H1 (cell line): ENCODE measurements around the gene YIF1A. TPM values are rescaled to one million over a fixed set of nuclear protein-coding genes. Genes with fewer than 3 reads are reported as not detected.
A peak's percentile ranks its signal among the peaks of the same experiment; 100 is the strongest.

Experiments
- CREB1 ChIP-seq: IDR thresholded peaks from 2 replicates; pipeline ENCODE4 v1.6.1; 2012; ENCODE audit warnings: inconsistent platforms
- EZH2 ChIP-seq: fragments of 200-600 bp; sonication (generic); IDR thresholded peaks from 2 replicates; pipeline ENCODE4 v1.7.1; 2012; ENCODE audit warnings: low read depth, mild to moderate bottlenecking, moderate library complexity, low read length, inconsistent platforms; ENCODE audit not compliant: severe bottlenecking
- HDAC2 ChIP-seq, 2 experiments: fragments of 300-600 bp in 1 of 2; sonication (generic) in 1 of 2; IDR thresholded peaks; 2 replicates each; pipeline ENCODE4 v1.6.1; 2011 to 2012; ENCODE audit warnings: low read depth in 2 of 2, low read length in 2 of 2, mild to moderate bottlenecking in 2 of 2, moderate library complexity in 2 of 2, borderline replicate concordance in 1 of 2, inconsistent platforms in 1 of 2
- JUN ChIP-seq: IDR thresholded peaks from 2 replicates; pipeline ENCODE4 v1.6.1; 2011; ENCODE audit warnings: low read depth, mild to moderate bottlenecking, improper control_type of control experiment, low read length
- JUND ChIP-seq: IDR thresholded peaks from 2 replicates; pipeline ENCODE4 v1.6.1; 2011; ENCODE audit warnings: mild to moderate bottlenecking, improper control_type of control experiment, low read length
- KDM4A ChIP-seq: IDR thresholded peaks from one replicate; pipeline ENCODE4 v1.7.1; 2012; ENCODE audit warnings: low read depth, mild to moderate bottlenecking, moderate library complexity, low read length, inconsistent platforms; ENCODE audit not compliant: severe bottlenecking
- MAFK ChIP-seq: IDR thresholded peaks from 2 replicates; pipeline ENCODE4 v1.6.1; 2012; ENCODE audit warnings: low read depth, mild to moderate bottlenecking, improper control_type of control experiment, low read length
- PHF8 ChIP-seq: fragments of 200-600 bp; sonication (generic); conservative IDR thresholded peaks from 2 replicates; pipeline ENCODE4 v1.7.1; 2012; ENCODE audit warnings: low read depth, mild to moderate bottlenecking, inconsistent platforms, low read length, moderate library complexity
- RXRA ChIP-seq: IDR thresholded peaks from 2 replicates; pipeline ENCODE4 v1.6.1; 2011; ENCODE audit warnings: low read depth, mild to moderate bottlenecking, low read length, moderate library complexity; ENCODE audit not compliant: insufficient read depth
- SAP30 ChIP-seq: fragments of 300-600 bp; sonication (generic); IDR thresholded peaks from 2 replicates; pipeline ENCODE4 v1.7.1; 2012; ENCODE audit warnings: low read length, moderate library complexity, mild to moderate bottlenecking, inconsistent platforms; ENCODE audit not compliant: insufficient read depth, insufficient replicate concordance
- TAF7 ChIP-seq: optimal IDR thresholded peaks from 2 replicates; pipeline ENCODE3; 2011; ENCODE audit warnings: low read depth, mild to moderate bottlenecking, inconsistent platforms, low read length, moderate library complexity, borderline replicate concordance
- TEAD4 ChIP-seq: IDR thresholded peaks from 2 replicates; pipeline ENCODE4 v1.6.1; 2012; ENCODE audit warnings: low read depth, low read length, inconsistent platforms, mixed read lengths
- YY1 ChIP-seq: IDR thresholded peaks from 2 replicates; pipeline ENCODE4 v1.6.1; 2011; ENCODE audit warnings: low read depth, mild to moderate bottlenecking, low read length
- polyA plus RNA-seq, 7 experiments: library from polyadenylated mRNA; depleted of rRNA in 3 of 7; stranded (reverse) in 5 of 7; unstranded in 2 of 7; fragments of >200 nt in 5 of 7; fragments of 200-250 nt in 2 of 7; gene quantifications; 1 replicate in 5 of 7; 2 replicates in 1 of 7; 4 replicates in 1 of 7; pipeline versions ENCODE4 v1.2.1 to v1.2.3, GENCODE V29; 2011 to 2013; ENCODE audit warnings: missing spikeins in 2 of 7, mixed read lengths in 2 of 7
- total RNA-seq: library from RNA; stranded (reverse); fragmentation: NEBNext Ultra II Directional; extraction: Animal tissue kit (Norgen Biotek cat#: 25700); gene quantifications from 2 replicates; pipeline ENCODE4 v1.2.1, GENCODE V29; 2021
- TF ChIP-seq, protein P1 (sequence below): IDR thresholded peaks from 2 replicates; pipeline ENCODE4 v1.6.1; 2011; ENCODE audit warnings: low read depth, mild to moderate bottlenecking, low read length; ENCODE audit not compliant: insufficient read depth
- TF ChIP-seq, protein P2 (sequence below): IDR thresholded peaks from 2 replicates; pipeline ENCODE4 v1.6.1; 2012; ENCODE audit warnings: inconsistent platforms
- TF ChIP-seq, protein P3 (sequence below): IDR thresholded peaks from 2 replicates; pipeline ENCODE4 v1.6.1; 2012; ENCODE audit warnings: inconsistent platforms

YIF1A gene
- total and polyA plus RNA-seq, 2 of the 8 experiments (the other 6 are each of a cell fraction or from before 2014, with no cell fraction given), result 70.1 to 178 TPM

DNA sequence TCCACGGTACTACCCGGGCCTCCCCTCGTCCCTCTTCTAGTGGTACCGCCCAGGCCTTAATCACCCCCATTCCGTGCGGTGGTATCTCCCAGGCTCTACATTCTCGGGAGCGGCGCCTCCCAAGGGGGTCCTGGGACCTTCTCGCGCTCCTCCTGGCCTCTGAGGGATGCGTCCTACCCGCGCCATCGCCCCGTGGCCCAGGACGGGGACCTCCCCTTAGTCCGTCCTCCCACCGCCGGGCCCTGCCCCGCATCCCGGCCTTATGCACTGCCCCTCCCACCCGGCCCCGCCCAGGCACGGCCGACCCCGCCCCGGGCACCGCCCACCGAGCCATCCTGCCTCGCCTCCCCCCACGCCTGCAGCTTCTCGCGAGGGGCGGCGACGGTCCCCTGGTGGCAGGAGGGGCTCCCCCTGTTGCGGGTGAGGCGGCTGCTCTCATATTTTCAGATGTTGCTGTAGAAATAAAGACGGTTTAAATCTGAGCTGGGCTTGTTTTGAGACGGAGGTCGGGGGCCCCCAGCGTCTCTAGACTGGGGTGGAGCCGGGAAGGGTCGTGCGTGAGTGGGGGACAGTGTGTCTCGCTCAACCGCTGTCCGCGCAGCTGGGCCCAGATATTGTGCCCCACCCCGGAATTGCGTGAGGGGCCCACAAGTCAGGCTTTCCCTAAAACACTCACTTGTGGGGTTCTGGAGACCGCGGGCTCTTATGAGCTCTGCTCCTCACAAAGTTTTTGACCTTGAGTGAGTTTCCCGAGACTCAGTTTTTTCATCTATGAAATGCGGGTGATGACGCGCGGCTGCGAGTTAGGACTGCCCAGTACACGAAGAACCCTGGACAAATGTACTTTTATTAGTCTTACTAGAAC, 21.3 kb downstream of the YIF1A start (continued):
- TF ChIP-seq CREB1 (0 out of 2 replicates have a peak, but pooled peaks have one; percentile 22), HDAC2 (IDR thresholded peaks at IDR 0.05; ENCODE audit: borderline replicate concordance in 1 of 2, low read depth in 2 of 2, low read length in 2 of 2) (no peak; a peak in 1 of 4 replicates), JUN (no peak), TEAD4 (peak; percentile 61), EZH2 (no peak), YY1 (no peak), RXRA (no peak), JUND (peak; percentile 88), KDM4A (peak; percentile 72), SAP30 (peak; percentile 40), TAF7 (peak; percentile 8), PHF8 (peak; percentile 23; the same call in 1 of the 2 replicates), MAFK (no peak)
- TF ChIP-seq, protein P1, sequence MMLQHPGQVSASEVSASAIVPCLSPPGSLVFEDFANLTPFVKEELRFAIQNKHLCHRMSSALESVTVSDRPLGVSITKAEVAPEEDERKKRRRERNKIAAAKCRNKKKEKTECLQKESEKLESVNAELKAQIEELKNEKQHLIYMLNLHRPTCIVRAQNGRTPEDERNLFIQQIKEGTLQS, result no peak
- TF ChIP-seq, protein P2, sequence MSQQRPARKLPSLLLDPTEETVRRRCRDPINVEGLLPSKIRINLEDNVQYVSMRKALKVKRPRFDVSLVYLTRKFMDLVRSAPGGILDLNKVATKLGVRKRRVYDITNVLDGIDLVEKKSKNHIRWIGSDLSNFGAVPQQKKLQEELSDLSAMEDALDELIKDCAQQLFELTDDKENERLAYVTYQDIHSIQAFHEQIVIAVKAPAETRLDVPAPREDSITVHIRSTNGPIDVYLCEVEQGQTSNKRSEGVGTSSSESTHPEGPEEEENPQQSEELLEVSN, result no peak
- TF ChIP-seq, protein P3, sequence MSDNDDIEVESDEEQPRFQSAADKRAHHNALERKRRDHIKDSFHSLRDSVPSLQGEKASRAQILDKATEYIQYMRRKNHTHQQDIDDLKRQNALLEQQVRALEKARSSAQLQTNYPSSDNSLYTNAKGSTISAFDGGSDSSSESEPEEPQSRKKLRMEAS, result 0 out of 2 replicates have a peak, but pooled peaks have one; percentile 20
